Right lobe of liver (tissue), 6 donors: Measurements from ENCODE around the gene LHX5. TPM values are rescaled to one million over a fixed set of nuclear protein-coding genes. Genes with fewer than 3 reads are reported as not detected.

Source experiments
- ATAC-seq, 4 donors: fragments of 200-7000 bp; cut with Tn5 transposase; one replicate each; pipeline ENCODE4 v1.9.1; 2020; ENCODE audit warnings: mild to moderate bottlenecking in 4 of 4, moderate library complexity in 4 of 4
- DNase-seq, 3 donors: peaks; one replicate each; pipeline ENCODE4 v3.0.0-alpha.2; 2020
- H3K27ac ChIP-seq, 3 donors: fragments of 200-600 bp; one replicate each; pipeline ENCODE4 v1.8.0; 2022
- H3K27me3 ChIP-seq, 2 donors: fragments of 200-600 bp; one replicate each; pipeline ENCODE4 v1.8.0; 2022
- H3K36me3 ChIP-seq, 4 donors: fragments of 200-600 bp; sonication (generic) in 1 of 4; one replicate each; pipeline versions ENCODE4 v1.5.1 to v1.8.0; 2017 to 2022; ENCODE audit warnings: control low read depth in 1 of 4
- H3K4me1 ChIP-seq, 4 donors: fragments of 200-600 bp; sonication (generic) in 1 of 4; one replicate each; pipeline versions ENCODE4 v1.5.1 to v1.8.0; 2017 to 2022; ENCODE audit warnings: control low read depth in 1 of 4
- H3K4me3 ChIP-seq, 3 donors: fragments of 200-600 bp; one replicate each; pipeline ENCODE4 v1.8.0; 2022
- H3K9me3 ChIP-seq, 4 donors: fragments of 200-600 bp; sonication (generic) in 1 of 4; one replicate each; pipeline versions ENCODE4 v1.5.1 to v1.8.0; 2017 to 2022; ENCODE audit warnings: control low read depth in 1 of 4
- POLR2A ChIP-seq: fragments of 450-650 bp; IDR thresholded peaks from one replicate; pipeline ENCODE4 v1.6.1; 2017; ENCODE audit warnings: antibody characterized with exemption, mild to moderate bottlenecking
- WGBS: methylation state at CpG from one replicate; pipeline ENCODE4 v1.1.6; 2018; ENCODE audit warnings: low coverage, low lambda C conversion rate; ENCODE audit not compliant: insufficient coverage; ENCODE audit errors: missing lambda C conversion rate; 5-methylcytosine and 5-hydroxymethylcytosine counted together
- intact Hi-C, 2 donors: fragments of 100-400 bp; cut with DNase I; formaldehyde crosslinking; loops; one replicate each; pipeline versions ENCODE4 v1.11.2 to v1.14.1; 2022
- total RNA-seq, 6 experiments: library from RNA; depleted of rRNA in 2 of 6; stranded (reverse); fragments of >200 nt in 2 of 6; fragmentation: NEBNext Ultra II Directional in 3 of 6; extraction: Animal tissue kit (Norgen Biotek cat#: 25700) in 3 of 6; gene quantifications; one replicate each; pipeline versions ENCODE4 v1.1.0 to v1.2.4, GENCODE V29; 2016 to 2023
- TF ChIP-seq, protein P1 (sequence below), 4 donors: fragments of 200-600 bp in 3 of 4; fragments of 450-650 bp in 1 of 4; IDR thresholded peaks; one replicate each; pipeline versions ENCODE4 v1.5.1 to v1.8.0; 2016 to 2022; ENCODE audit warnings: antibody characterized with exemption in 4 of 4, mild to moderate bottlenecking in 2 of 4
- donor health status: DM: no; HTN: yes; CAD: no.
- donor health status: DM: no; HTN: no; CAD: no.
- donor health status: DM: no; HTN: no; CAD: no.
- donor health status: DM: no; HTN: yes; CAD: no.
- donor health status: DM: no; HTN: yes; CAD: no.

The LHX5 gene
- total RNA-seq, 6 experiments from 2014 or later, result not detected

DNA sequence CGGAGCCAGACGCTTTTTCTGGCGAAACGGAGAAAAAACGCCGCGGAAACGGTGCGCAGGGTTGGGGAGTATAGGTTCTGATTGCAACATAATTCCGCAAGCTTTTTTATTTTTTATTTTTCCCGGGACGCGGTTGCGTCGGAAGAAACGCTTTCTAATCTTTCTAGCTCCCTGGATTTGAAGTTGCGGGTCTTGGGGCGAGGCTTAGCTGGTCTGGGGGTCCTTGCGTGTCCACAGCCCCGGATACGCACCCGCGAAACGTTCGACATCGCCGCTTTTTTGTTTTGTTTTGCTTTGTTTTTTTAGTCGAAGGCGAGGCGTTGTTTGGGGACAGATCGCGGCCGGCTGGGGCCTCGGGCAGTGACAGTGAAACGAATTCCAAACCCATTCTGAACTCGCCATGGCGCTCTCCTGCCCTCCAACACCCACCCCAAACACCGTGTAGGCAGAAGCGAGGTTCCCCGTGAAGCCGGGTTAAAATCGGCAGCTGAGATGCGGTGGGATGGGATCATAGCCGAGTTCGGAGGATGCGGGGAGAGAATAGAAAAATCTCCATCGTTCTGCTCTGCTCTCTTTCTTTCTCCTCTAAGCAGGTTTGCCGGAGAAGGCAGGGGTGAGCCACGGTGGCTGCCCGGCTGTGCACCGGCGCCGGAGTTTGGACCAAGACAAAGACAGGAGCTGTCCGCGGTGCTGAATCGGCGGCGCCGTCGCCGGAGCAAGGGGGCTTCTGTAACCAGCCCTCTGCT is 8.1 kb upstream of the LHX5 start:
- Histone ChIP-seq H3K27ac (no peak overlapping the region), H3K4me1 (peaks cover 0 to 5% (median 0%) of the 10 kb centered on the region in 4 donors), H3K27me3 (peaks cover 0 to 14% of the 10 kb centered on the region in 2 donors), H3K9me3 (no peaks in the 10 kb centered on the region), H3K4me3 (no peak overlapping the region), H3K36me3 (no peaks in the 10 kb centered on the region)
- ATAC-seq (peak in 3 of 4 donors; percentile 50 to 75 (median 58)), DNase-seq (peak in 1 of 3 donors; percentile 42)
- TF ChIP-seq, protein P1, sequence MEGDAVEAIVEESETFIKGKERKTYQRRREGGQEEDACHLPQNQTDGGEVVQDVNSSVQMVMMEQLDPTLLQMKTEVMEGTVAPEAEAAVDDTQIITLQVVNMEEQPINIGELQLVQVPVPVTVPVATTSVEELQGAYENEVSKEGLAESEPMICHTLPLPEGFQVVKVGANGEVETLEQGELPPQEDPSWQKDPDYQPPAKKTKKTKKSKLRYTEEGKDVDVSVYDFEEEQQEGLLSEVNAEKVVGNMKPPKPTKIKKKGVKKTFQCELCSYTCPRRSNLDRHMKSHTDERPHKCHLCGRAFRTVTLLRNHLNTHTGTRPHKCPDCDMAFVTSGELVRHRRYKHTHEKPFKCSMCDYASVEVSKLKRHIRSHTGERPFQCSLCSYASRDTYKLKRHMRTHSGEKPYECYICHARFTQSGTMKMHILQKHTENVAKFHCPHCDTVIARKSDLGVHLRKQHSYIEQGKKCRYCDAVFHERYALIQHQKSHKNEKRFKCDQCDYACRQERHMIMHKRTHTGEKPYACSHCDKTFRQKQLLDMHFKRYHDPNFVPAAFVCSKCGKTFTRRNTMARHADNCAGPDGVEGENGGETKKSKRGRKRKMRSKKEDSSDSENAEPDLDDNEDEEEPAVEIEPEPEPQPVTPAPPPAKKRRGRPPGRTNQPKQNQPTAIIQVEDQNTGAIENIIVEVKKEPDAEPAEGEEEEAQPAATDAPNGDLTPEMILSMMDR (IDR thresholded peaks at IDR 0.05), result no peak
- no peak for TF ChIP-seq POLR2A
- intact Hi-C loops, result no loop called here
- 5% methylated on average over 49 of the region's 61 CpGs for WGBS

DNA sequence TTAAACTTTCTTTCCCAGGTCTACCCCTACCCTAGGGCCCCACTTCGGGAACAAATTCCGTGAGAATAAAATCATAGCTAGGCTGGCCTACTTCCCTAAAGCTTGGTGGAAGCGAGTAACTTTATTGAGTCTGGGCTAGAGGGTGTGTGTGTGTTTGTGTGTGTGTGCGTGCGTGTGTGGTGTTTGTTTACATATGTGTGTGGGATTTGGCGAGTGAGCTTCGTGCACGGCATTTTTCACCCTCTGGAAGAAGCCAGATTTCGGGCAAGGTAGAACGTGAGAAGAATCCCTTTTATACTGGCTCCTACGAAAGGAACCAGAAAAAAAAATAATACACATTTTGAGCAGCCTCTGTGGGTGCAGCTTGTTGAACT is 7.5 kb upstream of the LHX5 start:
- H3K27ac ChIP-seq, result no peak overlapping the region
- H3K4me1 ChIP-seq, result peaks cover 0 to 5% (median 0%) of the 10 kb centered on the region in 4 donors
- no peak overlapping the region for H3K4me3 ChIP-seq
- DNase-seq (no peak), ATAC-seq (no peak)
- H3K9me3 ChIP-seq, result no peaks in the 10 kb centered on the region
- TF ChIP-seq, protein P1 (IDR thresholded peaks at IDR 0.05), result no peak
- no peak for TF ChIP-seq POLR2A
- H3K36me3 ChIP-seq, result no peaks in the 10 kb centered on the region
- intact Hi-C loops, result no loop called here
- peaks cover 0 to 14% of the 10 kb centered on the region in 2 donors for H3K27me3 ChIP-seq
- 4% methylated on average over 11 of the region's 11 CpGs for WGBS

DNA sequence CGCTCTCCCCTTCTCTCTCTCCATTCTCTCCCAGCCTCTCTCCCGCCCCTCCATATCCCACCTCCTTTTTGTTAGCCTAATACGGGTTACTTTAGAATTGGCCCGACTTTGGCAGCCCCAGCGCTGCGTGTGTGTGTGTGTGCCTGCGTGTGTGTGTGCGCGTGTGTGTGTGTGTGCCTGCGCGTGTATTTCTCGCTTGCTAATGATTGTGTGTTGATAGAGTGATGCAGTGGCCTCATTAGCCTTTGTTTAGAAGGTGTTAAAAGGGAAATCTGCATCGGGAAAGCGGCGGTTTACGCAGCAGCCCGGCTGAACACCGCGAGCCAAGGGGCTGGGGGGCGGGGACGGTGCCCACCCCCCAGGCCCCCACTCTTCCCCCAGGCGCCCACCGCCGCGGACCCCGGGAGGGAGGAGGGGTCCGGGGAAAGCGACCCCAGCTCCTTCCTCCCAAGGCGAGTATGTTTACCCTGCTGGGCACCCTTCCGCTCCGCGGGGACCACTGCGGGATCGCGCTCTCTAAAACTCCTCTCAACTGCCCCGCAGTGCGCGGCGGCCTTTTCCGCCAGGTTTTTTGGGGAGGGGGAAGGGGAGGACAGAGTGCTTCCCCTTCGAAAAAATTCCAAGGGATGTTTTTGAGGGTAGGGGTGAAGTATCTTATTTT is 6.8 kb upstream of the LHX5 start:
- TF ChIP-seq, protein P1 (IDR thresholded peaks at IDR 0.05), result no peak
- TF ChIP-seq POLR2A, result no peak
- ATAC-seq (no peak), DNase-seq (no peak)
- Histone ChIP-seq H3K27ac (no peak overlapping the region), H3K27me3 (peaks cover 6 to 14% of the 10 kb centered on the region in 2 donors), H3K4me3 (no peak overlapping the region), H3K4me1 (peaks cover 0 to 5% (median 0%) of the 10 kb centered on the region in 4 donors), H3K36me3 (no peaks in the 10 kb centered on the region), H3K9me3 (no peaks in the 10 kb centered on the region)
- intact Hi-C loops, result no loop called here
- 7% methylated on average over 27 of the region's 41 CpGs for WGBS

GRCh38 chr12:113477842-113478215 is 6.2 kb upstream of the LHX5 start:
- no peak overlapping the region for H3K4me3 ChIP-seq
- ATAC-seq (no peak), DNase-seq (no peak)
- TF ChIP-seq, protein P1 (IDR thresholded peaks at IDR 0.05), result no peak
- no peak for TF ChIP-seq POLR2A
- peaks cover 0 to 5% (median 0%) of the 10 kb centered on the region in 4 donors for H3K4me1 ChIP-seq
- no peak overlapping the region for H3K27ac ChIP-seq
- intact Hi-C loops, result no loop called here
- H3K27me3 ChIP-seq, result peaks cover 7 to 14% of the 10 kb centered on the region in 2 donors
- no peaks in the 10 kb centered on the region for H3K36me3 ChIP-seq
- H3K9me3 ChIP-seq, result no peaks in the 10 kb centered on the region
- 16% methylated on average over 2 of the region's 3 CpGs for WGBS
